Measurements from ENCODE around the gene DUSP1. TPM values are rescaled to one million over a fixed set of nuclear protein-coding genes. Genes with fewer than 3 reads are reported as not detected.

DUSP1 gene
- total and polyA plus RNA-seq, 4 experiments from 2014 or later: 18.0 to 879 (median 158) TPM

DNA sequence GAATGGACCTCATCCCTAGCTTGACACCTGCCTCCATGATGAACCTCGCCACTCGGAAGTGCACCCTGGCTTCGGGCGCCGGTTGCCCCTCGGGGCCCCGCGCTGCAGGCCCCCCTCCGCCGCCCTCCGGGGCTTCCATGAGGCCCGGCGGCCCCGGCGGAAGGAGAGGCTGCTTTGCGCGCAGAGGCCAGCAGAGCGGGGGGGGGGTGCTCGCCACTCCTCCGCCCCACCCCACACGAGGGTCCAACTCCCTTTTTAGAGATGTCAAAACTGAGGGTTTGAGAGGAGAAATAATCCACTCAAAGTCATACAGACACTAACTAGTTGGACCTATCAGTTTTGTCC, 7.9 kb downstream of the DUSP1 start:
- H3K27ac ChIP-seq (ENCODE audit: low read depth, low read length): no peak overlapping the region
- Mint-ChIP-seq H3K9me3 (peaks cover 0 to 22% (median 11%) of the 10 kb centered on the region in 8 donors), H3K4me3 (no peak overlapping the region), H3K36me3 (peaks cover 13 to 15% of the 10 kb centered on the region in 2 donors), H3K27me3 (peaks cover 0 to 1% of the 10 kb centered on the region in 2 donors), H3K4me1 (peaks cover 30 to 49% (median 40%) of the 10 kb centered on the region in 4 donors), H3K27ac (peak overlapping the region in 4 of 7 donors; percentile 57 to 100 (median 100))
- H3K4me3 ChIP-seq (ENCODE audit: low read length in 2 of 2): no peak overlapping the region
- DNase-seq: no peak
- peaks cover 34% of the 10 kb centered on the region for H3K4me1 ChIP-seq (ENCODE audit: insufficient read depth, low read length)
- intact Hi-C loops (cut with micrococcal nuclease): no loop called here
- peaks cover 7% of the 10 kb centered on the region for H3K36me3 ChIP-seq (ENCODE audit: insufficient read depth, low read length)
- H3K27me3 ChIP-seq (ENCODE audit: insufficient read depth, low read length): no peaks in the 10 kb centered on the region
- H3K9me3 ChIP-seq (ENCODE audit: control insufficient read depth in 1 of 2, low read length in 2 of 2): no peaks in the 10 kb centered on the region
- ChIA-PET CTCF (ENCODE audit: partially characterized antibody) (no interaction called here), POLR2A (ENCODE audit: partially characterized antibody) (interaction anchor here (1.4 to 6.4 kb wide), 2 partner anchors 8 to 46 kb away, joined by 3 to 56 read pairs; partner anchors contain the start of gene DUSP1)

GRCh38 chr5:172762214-172763119, 8.5 kb downstream of the DUSP1 start:
- ChIA-PET CTCF (ENCODE audit: partially characterized antibody) (no interaction called here), POLR2A (ENCODE audit: partially characterized antibody) (interaction anchor here (1.4 to 6.4 kb wide), 3 partner anchors 9 to 46 kb away, joined by 3 to 56 read pairs (median 11); partner anchors contain the start of gene DUSP1)
- Histone ChIP-seq H3K27ac (ENCODE audit: low read depth, low read length) (no peak overlapping the region), H3K27me3 (ENCODE audit: insufficient read depth, low read length) (no peaks in the 10 kb centered on the region), H3K36me3 (ENCODE audit: insufficient read depth, low read length) (peaks cover under 1% of the 10 kb centered on the region), H3K4me1 (ENCODE audit: insufficient read depth, low read length) (peaks cover 30% of the 10 kb centered on the region), H3K9me3 (ENCODE audit: control insufficient read depth in 1 of 2, low read length in 2 of 2) (no peaks in the 10 kb centered on the region), H3K4me3 (ENCODE audit: low read length in 2 of 2) (no peak overlapping the region)
- peak overlapping the region in 4 of 7 donors; percentile 31 to 57 (median 42) for H3K27ac Mint-ChIP-seq
- H3K9me3 Mint-ChIP-seq: peaks cover 0 to 22% (median 11%) of the 10 kb centered on the region in 8 donors
- H3K27me3 Mint-ChIP-seq: peaks cover 0 to 1% of the 10 kb centered on the region in 2 donors
- H3K4me3 Mint-ChIP-seq: no peak overlapping the region
- intact Hi-C loops (cut with micrococcal nuclease): no loop called here
- no peak for DNase-seq
- H3K4me1 Mint-ChIP-seq: peaks cover 28 to 43% (median 34%) of the 10 kb centered on the region in 4 donors
- peaks cover 7 to 8% of the 10 kb centered on the region in 2 donors for H3K36me3 Mint-ChIP-seq

GRCh38 chr5:172760959-172761358, 10.0 kb downstream of the DUSP1 start:
- DNase-seq: no peak
- peak overlapping the region in 5 of 7 donors; percentile 9 to 65 (median 54) for H3K27ac Mint-ChIP-seq
- H3K4me1 Mint-ChIP-seq: peaks cover 18 to 31% (median 23%) of the 10 kb centered on the region in 4 donors
- peaks cover 0 to 21% (median 11%) of the 10 kb centered on the region in 8 donors for H3K9me3 Mint-ChIP-seq
- no peaks in the 10 kb centered on the region for H3K36me3 ChIP-seq (ENCODE audit: insufficient read depth, low read length)
- H3K9me3 ChIP-seq (ENCODE audit: control insufficient read depth in 1 of 2, low read length in 2 of 2): no peaks in the 10 kb centered on the region
- H3K4me3 ChIP-seq (ENCODE audit: low read length in 2 of 2): no peak overlapping the region
- no peak overlapping the region for H3K4me3 Mint-ChIP-seq
- POLR2A ChIA-PET (ENCODE audit: partially characterized antibody): interaction anchor here (0.6 to 6.4 kb wide), 3 partner anchors 10 to 223 kb away, joined by 3 to 56 read pairs (median 11); partner anchors contain the start of genes ATP6V0E1 and DUSP1
- H3K27ac ChIP-seq (ENCODE audit: low read depth, low read length): no peak overlapping the region
- CTCF ChIA-PET (ENCODE audit: partially characterized antibody): interaction anchor here (0.7 to 1.6 kb wide), 7 partner anchors 11 to 758 kb away, joined by 3 to 7 read pairs (median 3); no protein-coding TSS in a partner anchor
- peaks cover 4 to 5% of the 10 kb centered on the region in 2 donors for H3K36me3 Mint-ChIP-seq
- intact Hi-C loops (cut with micrococcal nuclease): no loop called here
- peaks cover 18% of the 10 kb centered on the region for H3K4me1 ChIP-seq (ENCODE audit: insufficient read depth, low read length)
- peaks cover 0 to 1% of the 10 kb centered on the region in 2 donors for H3K27me3 Mint-ChIP-seq
- no peaks in the 10 kb centered on the region for H3K27me3 ChIP-seq (ENCODE audit: insufficient read depth, low read length)

GRCh38 chr5:172760136-172760535, 10.9 kb downstream of the DUSP1 start:
- ChIA-PET CTCF (ENCODE audit: partially characterized antibody) (interaction anchor here (0.6 to 1.4 kb wide), 6 partner anchors 9 to 172 kb away, joined by 3 to 4 read pairs (median 3); partner anchors contain the start of gene DUSP1), POLR2A (ENCODE audit: partially characterized antibody) (interaction anchor here (0.6 to 6.4 kb wide), 3 partner anchors 11 to 209 kb away, joined by 3 to 56 read pairs (median 11); partner anchors contain the start of gene DUSP1)
- H3K27me3 Mint-ChIP-seq: no peaks in the 10 kb centered on the region
- H3K36me3 Mint-ChIP-seq: peaks cover 0 to 5% of the 10 kb centered on the region in 2 donors
- no peaks in the 10 kb centered on the region for H3K9me3 ChIP-seq (ENCODE audit: control insufficient read depth in 1 of 2, low read length in 2 of 2)
- peaks cover 12% of the 10 kb centered on the region for H3K4me1 ChIP-seq (ENCODE audit: insufficient read depth, low read length)
- no peaks in the 10 kb centered on the region for H3K27me3 ChIP-seq (ENCODE audit: insufficient read depth, low read length)
- H3K4me1 Mint-ChIP-seq: peaks cover 11 to 23% (median 15%) of the 10 kb centered on the region in 4 donors
- DNase-seq: no peak
- H3K9me3 Mint-ChIP-seq: peaks cover 0 to 18% (median 11%) of the 10 kb centered on the region in 8 donors
- no peak overlapping the region for H3K27ac ChIP-seq (ENCODE audit: low read depth, low read length)
- H3K4me3 ChIP-seq (ENCODE audit: low read length in 2 of 2): no peak overlapping the region
- H3K4me3 Mint-ChIP-seq: no peak overlapping the region
- H3K27ac Mint-ChIP-seq: peak overlapping the region in 5 of 7 donors; percentile 10 to 64 (median 41)
- H3K36me3 ChIP-seq (ENCODE audit: insufficient read depth, low read length): no peaks in the 10 kb centered on the region
- intact Hi-C loops (cut with micrococcal nuclease): no loop called here

DNA sequence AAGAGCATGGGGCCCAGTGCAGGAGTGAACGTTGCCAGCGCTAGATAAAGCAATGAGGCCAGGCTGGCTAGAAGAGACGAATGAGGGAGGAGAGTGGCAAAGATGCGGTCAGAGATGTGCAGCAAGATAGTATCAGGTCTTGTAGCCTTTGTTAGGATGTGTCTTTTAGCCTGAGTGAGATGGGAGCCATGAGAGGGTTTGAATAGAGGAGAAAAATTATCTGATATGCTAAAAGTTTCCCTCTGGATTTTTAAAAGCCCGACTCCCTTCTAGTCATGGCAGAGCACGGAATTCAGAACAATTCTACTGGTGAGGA, 12.2 kb downstream of the DUSP1 start:
- Histone ChIP-seq H3K27ac (ENCODE audit: low read depth, low read length) (no peak overlapping the region), H3K9me3 (ENCODE audit: control insufficient read depth in 1 of 2, low read length in 2 of 2) (no peaks in the 10 kb centered on the region), H3K4me3 (ENCODE audit: low read length in 2 of 2) (no peak overlapping the region), H3K4me1 (ENCODE audit: insufficient read depth, low read length) (no peaks in the 10 kb centered on the region), H3K36me3 (ENCODE audit: insufficient read depth, low read length) (no peaks in the 10 kb centered on the region), H3K27me3 (ENCODE audit: insufficient read depth, low read length) (no peaks in the 10 kb centered on the region)
- peak overlapping the region in 3 of 7 donors; percentile 29 to 74 (median 72) for H3K27ac Mint-ChIP-seq
- H3K4me1 Mint-ChIP-seq: peaks cover 2 to 9% (median 6%) of the 10 kb centered on the region in 4 donors
- H3K27me3 Mint-ChIP-seq: no peaks in the 10 kb centered on the region
- peaks cover 0 to 12% (median 11%) of the 10 kb centered on the region in 8 donors for H3K9me3 Mint-ChIP-seq
- peaks cover 0 to 5% of the 10 kb centered on the region in 2 donors for H3K36me3 Mint-ChIP-seq
- intact Hi-C loops (cut with micrococcal nuclease): no loop called here
- POLR2A ChIA-PET (ENCODE audit: partially characterized antibody): interaction anchor here (6.4 kb wide), 1 partner anchor 12 kb away, joined by 56 read pairs; the partner anchor contains the start of gene DUSP1
- peak overlapping the region in 1 of 8 donors; percentile 1 for H3K4me3 Mint-ChIP-seq
- DNase-seq: no peak
- CTCF ChIA-PET (ENCODE audit: partially characterized antibody): no interaction called here

- CTCF ChIA-PET (ENCODE audit: partially characterized antibody): no interaction called here
- Mint-ChIP-seq H3K4me1 (peaks cover 2 to 6% (median 4%) of the 10 kb centered on the region in 4 donors), H3K36me3 (peaks cover 0 to 5% of the 10 kb centered on the region in 2 donors), H3K9me3 (peaks cover 0 to 12% (median 11%) of the 10 kb centered on the region in 8 donors), H3K27ac (peak overlapping the region in 4 of 7 donors; percentile 28 to 74 (median 32)), H3K4me3 (peak overlapping the region in 1 of 8 donors; percentile 1), H3K27me3 (no peaks in the 10 kb centered on the region)
- DNase-seq: no peak
- Histone ChIP-seq H3K27me3 (ENCODE audit: insufficient read depth, low read length) (no peaks in the 10 kb centered on the region), H3K27ac (ENCODE audit: low read depth, low read length) (no peak overlapping the region), H3K36me3 (ENCODE audit: insufficient read depth, low read length) (no peaks in the 10 kb centered on the region), H3K9me3 (ENCODE audit: control insufficient read depth in 1 of 2, low read length in 2 of 2) (no peaks in the 10 kb centered on the region), H3K4me1 (ENCODE audit: insufficient read depth, low read length) (no peaks in the 10 kb centered on the region), H3K4me3 (ENCODE audit: low read length in 2 of 2) (no peak overlapping the region)
- POLR2A ChIA-PET (ENCODE audit: partially characterized antibody): interaction anchor here (6.4 kb wide), 1 partner anchor 13 kb away, joined by 56 read pairs; the partner anchor contains the start of gene DUSP1
- intact Hi-C loops (cut with micrococcal nuclease): no loop called here
These were observed 12.7 kb downstream of the DUSP1 start for GRCh38 chr5:172758077-172758833.
